Activated CD4-positive, alpha-beta T cell treated with anti-CD3 and anti-CD28 coated beads, Interleukin-10, Interleukin-2, amounts not matched to agents 100 ng/mL and 50 ng/mL, durations not matched to agents 16 hours and 8 hours (primary cell): ENCODE data around the gene CHRNA9.
"Not testable (repeated sequence)": the region's sequence is repeated elsewhere in the genome, so short reads cannot be mapped to it uniquely, and the experiment has no call there.

Experiments
- DNase-seq: peaks from one replicate; pipeline ENCODE4 v3.0.0-alpha.2; 2020

The CHRNA9 gene, protein sequence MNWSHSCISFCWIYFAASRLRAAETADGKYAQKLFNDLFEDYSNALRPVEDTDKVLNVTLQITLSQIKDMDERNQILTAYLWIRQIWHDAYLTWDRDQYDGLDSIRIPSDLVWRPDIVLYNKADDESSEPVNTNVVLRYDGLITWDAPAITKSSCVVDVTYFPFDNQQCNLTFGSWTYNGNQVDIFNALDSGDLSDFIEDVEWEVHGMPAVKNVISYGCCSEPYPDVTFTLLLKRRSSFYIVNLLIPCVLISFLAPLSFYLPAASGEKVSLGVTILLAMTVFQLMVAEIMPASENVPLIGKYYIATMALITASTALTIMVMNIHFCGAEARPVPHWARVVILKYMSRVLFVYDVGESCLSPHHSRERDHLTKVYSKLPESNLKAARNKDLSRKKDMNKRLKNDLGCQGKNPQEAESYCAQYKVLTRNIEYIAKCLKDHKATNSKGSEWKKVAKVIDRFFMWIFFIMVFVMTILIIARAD

DNA sequence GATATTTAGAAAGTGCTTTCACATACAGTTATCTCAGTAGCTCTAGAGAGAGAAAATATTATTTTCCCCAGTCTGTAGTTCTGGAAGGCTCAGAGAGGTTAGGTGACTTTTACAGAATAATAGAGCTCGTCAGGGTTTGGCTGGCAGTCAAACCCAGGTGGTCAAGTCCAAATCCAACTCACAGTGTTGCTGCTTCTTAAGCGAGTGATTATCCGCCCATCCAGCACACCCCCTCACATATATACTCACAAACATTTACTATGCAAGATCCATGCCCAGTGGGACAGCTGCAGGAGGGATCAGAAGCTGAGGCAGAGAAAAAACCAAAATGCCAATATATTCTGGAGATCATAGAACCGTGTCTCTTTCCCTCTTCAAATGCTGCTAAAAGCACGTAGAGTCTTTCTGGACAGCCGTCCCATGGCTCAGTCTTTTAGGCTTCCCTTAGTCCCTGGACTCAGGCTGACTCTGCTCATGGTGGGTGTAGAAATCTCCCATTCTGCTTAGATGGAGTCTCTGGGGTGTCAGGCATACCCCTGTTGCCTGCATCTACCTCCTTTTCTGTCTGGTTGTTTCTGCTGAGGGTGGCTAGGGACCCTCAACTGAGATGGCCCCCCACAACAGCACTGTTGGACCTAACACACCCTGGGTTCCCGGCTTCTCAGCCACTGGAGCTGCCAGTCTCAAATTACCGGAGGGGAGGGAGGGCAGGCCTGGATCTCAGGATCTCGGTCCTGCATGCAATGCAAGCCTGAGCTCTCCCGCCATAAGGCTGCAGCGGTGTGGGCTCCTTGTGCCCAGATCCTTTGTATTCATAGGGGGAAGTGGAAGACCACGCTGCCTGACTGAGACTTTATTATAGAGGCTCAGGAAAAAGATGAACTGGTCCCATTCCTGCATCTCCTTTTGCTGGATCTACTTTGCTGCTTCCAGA lies at the start of gene CHRNA9:
TSS of gene CHRNA9 (plus strand) at position 743 of the 934 bp plus-strand sequence. CDS start at position 878, 135 bp downstream.
- DNase-seq = no peak

DNA sequence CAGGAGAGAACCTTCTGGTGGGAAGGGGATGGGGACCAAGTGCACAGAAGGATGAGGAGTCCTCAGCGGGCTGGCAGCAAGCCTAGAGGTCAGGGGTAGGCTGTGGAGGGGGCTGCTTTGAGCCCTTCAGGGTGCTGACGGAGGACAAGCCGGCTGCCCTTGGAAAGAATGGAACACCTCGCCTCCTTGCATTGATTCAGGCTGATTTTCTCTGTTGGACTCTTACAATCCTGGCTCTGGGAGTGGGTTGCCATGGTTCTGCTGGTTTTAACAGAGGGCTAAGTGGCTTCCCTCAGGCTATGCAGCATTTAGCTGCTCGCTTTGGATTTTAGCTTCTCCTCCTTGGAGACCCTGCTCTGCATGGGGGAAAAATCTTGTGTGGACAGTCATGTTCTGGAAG lies 49.4 kb upstream of the CHRNA9 start:
- DNase-seq = no peak

DNA sequence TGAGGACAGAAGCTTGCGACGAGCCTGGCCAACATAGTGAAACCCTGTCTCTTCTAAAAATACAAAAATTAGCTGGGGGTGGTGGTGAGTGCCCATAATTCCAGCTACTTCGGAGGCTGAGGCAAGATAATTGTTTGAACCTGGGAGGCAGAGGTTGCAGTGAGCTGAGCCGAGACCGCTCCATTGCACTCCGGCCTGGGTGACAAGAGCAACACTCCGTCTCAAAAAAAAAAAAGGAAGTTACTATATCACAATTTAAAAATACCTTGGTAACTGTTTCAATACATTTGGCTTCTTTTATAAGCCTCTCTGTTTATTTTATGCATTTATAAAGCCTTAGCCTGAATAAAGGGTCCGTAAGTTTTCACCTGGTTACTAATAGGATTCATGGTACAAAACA lies 46.6 kb upstream of the CHRNA9 start:
- no peak for DNase-seq

DNA sequence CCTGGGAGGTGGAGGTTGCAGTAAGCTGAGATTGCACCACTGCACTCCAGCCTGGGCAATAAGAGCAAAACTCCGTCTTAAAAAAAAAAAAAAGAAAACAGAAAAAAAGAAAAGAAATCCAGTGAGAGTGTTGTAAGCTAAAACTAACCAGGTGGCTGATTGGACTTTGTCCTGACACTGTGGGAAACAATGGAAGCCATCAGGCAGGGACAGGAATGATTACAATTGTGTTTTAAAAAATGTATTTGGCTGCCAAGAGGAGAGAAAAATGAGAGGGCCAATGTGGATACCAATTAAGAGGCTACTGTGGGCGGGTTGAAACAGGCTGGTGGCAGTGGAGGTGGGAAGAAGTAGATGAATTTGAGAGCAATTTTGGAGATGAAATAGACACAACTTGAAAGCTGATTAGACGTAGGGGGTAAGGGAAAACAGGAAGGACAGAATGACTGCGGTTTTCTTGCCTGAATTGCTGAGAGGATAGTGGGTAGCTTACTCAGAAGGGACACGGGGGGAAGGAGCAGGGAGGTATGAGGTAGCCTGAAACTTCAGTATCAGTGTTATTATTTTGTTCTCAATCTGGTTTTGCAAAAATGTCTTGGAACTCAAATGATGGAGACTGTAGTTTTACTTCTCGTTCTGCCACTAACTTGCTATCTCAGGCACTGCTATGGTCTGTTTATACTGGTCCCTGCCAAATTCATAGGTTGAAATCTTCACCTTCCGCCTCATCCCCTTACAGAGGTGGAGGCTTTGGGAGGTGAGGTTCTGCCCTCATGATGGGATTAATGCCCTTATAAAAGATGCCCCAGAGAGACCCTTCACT lies 45.6 kb upstream of the CHRNA9 start:
- peak; percentile 75 for DNase-seq

DNA sequence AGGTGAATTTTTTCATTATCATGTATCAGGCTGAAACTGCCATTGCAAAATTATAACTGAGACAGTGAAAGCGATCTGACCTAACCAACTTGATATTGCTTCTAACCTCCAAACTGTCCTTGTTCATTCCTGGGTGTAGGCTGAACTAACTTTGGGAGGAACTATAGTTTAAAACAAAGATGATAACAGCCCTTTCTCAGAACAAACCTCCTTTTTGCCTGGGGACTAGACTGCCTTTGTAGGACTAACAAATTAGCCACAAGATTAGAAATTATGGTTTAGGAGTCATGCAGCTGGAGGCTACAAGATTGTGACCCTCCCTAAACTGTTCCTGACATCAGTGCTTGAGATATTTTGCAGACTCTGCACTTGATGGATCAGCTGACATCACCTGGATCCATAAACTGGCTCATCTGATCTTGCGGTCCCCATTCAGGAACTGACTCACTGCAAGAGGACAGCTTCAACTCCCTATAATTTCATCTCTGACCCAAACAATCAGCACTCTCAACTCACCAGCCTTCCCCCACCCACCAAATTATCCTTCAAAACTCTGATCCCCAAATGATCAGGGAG lies 44.4 kb upstream of the CHRNA9 start:
- peak; percentile 52 for DNase-seq

DNA sequence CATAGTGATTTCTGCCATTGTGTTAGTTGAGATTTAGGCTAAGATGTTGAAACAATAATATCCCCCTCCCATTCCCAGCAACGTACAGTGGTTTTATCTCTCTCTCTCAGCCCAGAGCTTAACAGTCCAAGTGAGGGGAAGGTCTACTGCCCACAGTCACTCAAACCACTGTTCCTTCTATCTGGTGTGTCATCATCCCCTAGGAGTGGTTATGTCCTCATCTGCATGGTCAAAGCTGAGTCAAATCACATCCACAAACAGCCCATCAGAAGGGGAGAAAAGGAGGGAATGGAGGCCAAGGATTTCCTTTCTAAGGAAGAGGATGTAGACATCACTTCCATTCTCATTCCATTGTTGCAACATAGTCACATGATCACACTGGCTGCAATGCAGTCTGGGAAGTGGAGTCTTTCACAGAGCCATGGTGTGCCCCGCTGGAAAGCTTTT lies 42.8 kb upstream of the CHRNA9 start:
- peak; percentile 43 for DNase-seq

DNA sequence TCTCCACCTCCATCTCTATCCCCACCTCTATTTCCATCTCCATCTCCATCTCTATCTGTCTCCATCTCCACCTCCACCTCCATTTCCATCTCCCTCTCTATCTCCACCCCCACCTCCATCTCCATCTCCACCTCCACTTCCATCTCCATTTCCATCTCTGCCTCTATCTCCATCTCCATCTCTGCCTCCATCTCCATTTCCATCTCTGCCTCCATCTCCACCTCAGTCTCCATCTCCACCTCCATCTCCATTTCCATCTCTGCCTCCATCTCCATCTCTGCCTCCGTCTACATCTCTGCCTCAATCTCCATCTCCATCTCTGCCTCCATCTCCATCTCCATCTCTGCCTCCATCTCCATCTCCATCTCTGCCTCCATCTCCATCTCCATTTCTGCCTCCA lies 40.8 kb upstream of the CHRNA9 start:
- no peak for DNase-seq

DNA sequence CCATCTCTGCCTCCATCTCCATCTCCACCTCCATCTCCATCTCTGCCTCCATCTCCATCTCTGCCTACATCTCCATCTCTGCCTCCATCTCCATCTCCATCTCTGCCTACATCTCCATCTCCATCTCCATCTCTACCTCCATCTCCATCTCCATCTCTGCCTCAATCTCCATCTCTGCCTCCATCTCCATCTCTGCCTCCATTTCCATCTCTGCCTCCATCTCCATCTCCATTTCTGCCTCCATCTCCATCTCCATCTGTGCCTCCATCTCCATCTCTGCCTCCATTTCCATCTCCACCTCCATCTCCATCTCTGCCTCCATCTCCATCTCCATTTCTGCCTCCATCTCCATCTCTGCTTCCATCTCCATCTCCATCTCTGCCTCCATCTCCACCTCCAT lies 40.1 kb upstream of the CHRNA9 start:
- DNase-seq = not testable (repeated sequence)

DNA sequence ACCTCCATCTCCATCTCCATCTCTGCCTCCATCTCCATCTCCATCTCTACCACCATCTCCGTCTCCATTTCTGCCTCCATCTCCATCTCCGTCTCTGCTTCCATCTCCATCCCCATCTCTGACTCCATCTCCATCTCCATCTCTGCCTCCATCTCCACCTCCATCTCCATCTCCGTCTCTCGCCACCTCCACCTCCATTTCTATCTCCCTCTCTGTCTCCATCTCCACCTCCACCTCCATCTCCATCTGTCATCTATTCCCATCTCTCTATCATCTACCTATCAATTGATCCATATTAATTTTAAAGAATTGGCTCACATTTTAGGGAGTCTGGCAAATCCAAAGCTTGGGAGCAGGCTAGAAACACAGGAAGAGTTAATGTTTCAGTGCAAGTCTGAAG lies 39.6 kb upstream of the CHRNA9 start:
- no peak for DNase-seq

DNA sequence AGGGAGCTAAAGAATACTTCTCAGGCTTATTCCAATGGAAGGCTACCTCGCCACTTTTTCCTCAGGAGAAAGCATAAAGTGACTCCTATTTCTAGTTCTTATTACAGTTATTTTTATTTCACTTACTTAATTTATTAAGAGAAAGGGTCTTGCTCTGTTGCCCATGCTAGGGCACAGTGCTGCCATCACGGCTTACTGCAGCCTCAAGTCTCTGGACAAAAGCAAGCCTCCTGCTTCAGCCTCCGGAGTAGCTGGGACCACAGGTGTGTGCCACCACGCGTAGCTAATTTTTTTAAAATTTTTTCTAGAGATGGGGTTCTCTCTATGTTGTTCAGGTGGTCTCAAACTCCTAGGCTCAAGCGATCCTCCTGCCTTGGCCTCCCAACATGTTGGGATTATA lies 36.0 kb upstream of the CHRNA9 start:
- DNase-seq = no peak

DNA sequence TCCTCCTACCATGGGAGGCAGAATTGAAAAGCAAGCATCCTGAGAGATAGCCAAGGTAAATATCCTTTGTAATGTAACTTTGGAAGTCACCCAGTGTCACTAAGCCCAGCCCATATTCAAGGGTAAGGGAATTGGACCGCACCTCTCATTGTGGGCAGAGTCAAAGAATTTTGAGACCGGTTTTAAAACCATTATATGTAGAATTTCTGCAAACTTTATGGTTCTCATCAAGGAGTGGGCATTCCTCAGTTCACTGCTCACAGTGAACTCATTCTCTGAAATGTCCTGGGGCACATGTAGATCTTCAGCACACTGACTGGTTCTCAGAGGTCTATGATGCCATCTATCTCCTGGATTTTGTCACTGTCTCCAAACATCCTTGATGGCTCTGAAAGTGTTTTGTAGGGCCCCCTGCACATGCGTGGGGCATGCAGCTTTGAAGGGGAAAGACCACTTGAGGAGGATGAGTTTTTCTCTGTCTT lies 35.3 kb upstream of the CHRNA9 start:
- no peak for DNase-seq

DNA sequence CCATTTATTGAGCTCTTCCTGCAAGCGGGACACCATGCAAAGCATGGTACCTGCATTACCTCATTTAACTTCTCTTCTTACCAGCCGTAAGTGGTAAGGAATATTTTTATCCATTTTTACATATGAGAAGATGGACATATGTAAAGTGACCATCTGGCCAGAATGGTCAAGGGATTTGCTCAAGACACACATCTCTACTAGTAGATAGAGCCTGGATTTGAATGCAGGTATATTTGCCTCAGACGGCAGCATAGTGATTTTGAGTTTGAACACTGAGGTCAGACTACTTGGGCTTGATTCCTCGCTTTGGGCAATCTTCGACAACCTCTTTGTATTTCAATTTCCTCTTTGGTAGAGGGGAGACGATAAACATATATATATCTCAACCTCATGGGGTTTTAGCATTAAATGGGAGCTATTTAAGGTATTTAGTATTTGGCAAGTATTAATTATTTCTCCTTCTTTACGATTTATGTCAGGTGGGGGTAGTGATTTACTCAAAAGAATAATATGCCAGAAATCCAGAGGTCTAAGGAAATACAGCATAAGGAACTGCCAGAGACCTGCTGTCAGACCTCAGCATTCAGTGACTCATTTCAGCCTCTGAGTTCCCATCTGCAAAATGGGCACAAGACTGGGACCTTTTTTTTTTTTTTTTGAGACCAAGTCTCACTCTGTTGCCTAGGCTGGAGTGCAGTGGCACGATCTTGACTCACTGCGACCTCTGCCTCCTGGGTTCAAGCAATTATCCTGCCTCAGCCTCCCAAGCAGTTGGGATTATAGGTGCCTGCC lies 34.6 kb upstream of the CHRNA9 start:
- DNase-seq = peak; percentile 34

DNA sequence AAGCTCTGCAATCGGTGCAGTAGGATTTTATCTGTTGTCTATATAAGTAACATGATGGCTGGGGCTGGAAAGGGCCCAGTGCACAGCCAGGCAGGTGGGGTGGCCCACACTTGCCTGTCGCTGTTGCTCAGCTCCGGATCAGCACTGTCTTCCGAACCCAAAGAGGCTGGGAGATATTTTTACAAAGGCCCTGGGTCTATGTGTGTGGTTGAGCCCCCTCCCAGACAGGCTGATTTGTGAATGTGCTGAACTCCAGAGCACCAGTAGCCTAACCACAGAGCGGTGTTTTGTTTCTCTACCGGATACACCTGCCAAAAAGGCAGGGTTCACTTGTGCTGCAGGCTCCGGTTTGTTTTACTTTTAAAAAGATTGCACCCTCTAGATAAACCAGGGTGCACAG lies 33.5 kb upstream of the CHRNA9 start:
- peak; percentile 74 for DNase-seq

DNA sequence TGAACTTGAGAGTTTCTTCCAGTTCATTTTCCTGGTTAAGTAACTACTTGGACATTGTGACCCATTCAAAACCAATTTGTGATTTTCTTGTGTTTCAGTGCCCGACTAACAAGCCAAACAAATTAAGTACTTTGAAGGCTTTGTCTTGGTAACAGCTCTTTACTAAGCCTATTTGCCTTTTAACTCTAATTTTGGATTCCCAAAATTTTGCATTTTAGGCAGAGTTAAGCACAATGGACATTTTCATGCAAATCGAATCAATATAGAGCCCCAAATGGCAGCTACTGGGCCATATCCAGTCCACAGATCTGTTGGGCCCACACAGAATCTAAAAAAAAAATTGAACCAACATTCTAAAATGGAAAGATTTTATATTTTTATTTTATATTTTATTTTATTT lies 31.4 kb upstream of the CHRNA9 start:
- no peak for DNase-seq

DNA sequence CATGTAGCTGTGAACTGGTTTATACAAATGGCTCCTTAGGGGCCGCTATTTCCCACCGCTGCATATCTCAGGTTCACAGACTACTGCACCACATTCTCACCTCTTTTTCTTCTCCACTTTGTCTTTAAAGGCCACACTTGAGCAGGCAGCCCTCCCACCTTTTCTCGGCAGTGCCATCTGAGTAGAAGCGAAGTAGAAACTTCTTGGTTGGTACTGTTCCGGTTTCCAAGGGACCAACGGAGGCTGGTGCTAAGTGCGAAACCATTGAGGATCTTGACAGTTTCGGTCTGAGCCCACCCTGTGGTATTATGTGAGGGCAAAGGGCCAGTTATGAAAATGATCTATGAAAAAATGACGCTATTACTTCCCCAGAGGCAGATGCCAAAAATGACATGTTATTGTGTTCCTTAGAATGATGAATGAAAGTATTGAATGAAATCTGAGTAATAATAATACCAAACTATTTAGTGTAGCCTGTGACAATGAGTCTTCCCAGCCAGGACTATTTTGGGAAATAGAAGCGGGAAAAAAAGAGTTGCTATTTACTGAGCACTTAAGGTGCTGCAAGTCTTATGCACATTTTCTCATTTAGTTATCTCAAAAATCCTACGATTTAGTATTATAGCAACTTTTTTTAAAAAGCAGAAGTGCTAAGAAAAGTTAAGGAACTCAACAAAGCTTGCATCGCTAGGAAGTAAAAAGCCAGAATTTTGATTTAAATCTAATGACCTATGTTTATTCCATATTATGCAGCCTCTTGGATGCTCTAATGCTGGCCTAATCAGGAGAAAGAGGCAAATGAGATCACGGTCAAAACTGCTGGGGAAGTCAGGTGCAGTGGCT lies 29.6 kb upstream of the CHRNA9 start:
- DNase-seq = peak; percentile 93

DNA sequence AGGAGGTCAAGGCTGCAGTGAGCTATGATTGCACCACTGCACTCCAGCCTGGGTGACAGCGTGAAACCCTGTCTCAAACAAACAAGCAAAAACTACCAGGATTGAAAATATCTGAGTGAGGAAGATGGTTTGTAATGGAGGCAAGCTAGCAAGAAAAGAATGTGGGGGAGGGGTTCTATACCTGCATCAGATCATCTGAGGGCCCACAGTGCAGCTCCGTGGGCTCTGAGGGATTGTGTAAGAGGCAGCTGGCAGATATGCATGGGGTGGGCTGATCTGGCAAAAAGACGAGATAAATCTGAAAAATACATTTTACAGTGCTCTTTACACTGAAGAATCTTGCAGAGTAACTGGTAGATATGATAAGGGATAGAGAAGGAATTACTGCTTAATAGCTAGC lies 28.9 kb upstream of the CHRNA9 start:
- DNase-seq = no peak

DNA sequence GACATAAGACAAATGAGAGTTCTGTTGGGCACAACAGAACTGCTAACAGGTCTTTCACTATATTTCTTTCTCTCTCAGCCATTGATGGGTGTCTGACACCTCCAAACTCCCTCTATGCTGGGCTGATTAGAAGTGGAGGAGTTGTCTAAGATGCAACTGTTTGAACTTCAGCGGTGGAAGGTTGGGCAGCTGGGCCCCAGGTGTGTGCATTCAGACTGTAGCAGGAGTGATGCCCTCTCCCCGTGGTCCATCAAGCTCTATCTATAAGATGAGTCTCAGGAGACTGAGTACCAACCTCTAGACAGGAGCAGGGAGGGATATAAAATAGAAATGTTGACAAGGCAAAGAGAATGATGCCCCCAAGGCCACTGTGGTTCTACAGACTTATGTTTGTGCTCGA lies 28.2 kb upstream of the CHRNA9 start:
- no peak for DNase-seq

DNA sequence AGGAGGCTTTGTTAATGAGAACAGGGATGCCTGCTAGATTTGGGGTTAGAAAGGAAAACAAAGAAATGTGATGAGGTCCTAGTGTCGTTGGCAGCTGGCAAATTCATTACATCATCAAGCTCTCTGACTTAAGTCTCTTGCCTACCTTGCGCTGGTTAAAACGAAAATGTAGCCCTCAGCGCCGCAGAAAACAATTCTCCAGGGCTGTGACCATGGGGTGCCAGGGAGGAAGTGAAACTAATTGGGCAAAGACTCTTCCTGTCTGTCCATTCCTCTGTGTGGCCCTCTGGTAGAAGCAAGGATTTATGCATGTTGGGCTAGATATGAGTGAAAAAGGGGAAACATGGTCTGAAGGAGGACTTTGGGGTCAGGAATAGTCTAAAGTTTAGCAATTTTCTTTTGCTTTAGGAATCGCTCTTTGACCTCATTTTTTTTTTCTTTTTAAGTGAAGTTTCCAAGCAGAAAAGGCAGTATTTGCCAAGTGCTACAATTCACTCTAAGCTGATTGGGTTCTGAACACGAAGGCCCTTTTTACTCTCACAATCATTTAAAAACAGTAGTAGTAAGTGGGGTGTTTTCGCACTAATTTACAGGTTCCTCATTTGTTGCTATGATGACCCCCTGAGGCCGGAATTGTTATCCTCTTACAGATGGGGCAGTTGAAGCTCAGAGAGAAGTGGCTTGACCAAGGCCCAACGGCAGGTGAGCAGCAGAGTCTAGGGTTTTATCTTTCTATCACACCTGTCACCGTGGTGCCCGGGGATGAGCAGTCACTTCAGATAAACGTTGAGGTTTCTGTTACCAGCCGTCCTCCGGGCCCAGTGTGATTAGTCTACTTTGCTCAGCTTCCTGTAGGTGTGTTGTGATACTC lies 27.3 kb upstream of the CHRNA9 start:
- peak; percentile 72 for DNase-seq

DNA sequence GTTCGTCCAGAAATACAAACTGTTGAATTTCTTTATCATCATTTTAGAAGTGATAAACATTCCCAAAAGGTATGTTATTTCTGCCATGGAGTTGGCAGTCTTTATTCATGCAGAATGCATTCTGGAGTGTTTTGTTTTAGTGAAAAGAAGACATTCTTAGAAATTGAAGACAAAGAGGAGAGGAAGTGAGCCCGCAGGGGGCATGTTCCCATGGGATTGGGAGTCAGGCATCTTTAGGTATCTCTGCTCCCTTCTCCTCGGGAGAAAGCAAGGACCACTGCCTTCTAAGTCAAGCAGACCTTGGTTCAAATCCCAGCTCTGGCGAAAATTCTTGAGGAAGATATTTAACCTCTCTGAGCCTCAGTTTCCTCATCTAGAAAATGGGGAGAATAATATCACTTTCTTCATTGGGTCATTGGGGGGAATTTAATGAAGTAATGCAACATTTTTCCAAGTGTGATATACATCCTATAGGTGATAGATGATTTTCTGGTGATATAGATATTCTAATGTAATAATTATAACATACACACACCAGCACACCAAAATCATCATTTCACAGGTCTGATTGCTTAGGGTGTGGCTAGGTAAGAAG lies 26.5 kb upstream of the CHRNA9 start:
- no peak for DNase-seq
